ENCODE measurements around the gene SFXN4. TPM values are rescaled to one million over a fixed set of nuclear protein-coding genes. Genes with fewer than 3 reads are reported as not detected.
A peak's percentile ranks its signal among the peaks of the same experiment; 100 is the strongest.

SFXN4 gene
- total and polyA plus RNA-seq, 12 donors: 31.0 to 135 (median 51.2) TPM

GRCh38 chr10:119198438-119198837 lies 32.9 kb upstream of the SFXN4 start:
- DNase-seq: peak in 2 of 7 donors; percentile 38 to 50
- intact Hi-C loops (cut with DNase I): loop anchor here in 1 of 2 donors (2.0 kb wide), 1 partner anchor 246 kb away; no protein-coding TSS in a partner anchor
- Histone ChIP-seq H3K36me3 (replicated peaks in 1 of 2) (no peaks in the 10 kb centered on the region), H3K27me3 (no peaks in the 10 kb centered on the region), H3K9me3 (replicated peaks in 1 of 3) (no peaks in the 10 kb centered on the region), H3K27ac (no peak overlapping the region), H3K4me1 (replicated peaks in 1 of 2) (no peaks in the 10 kb centered on the region), H3K4me3 (no peak overlapping the region)
- TF ChIP-seq POLR2A (IDR thresholded peaks at IDR 0.05) (no peak), CTCF (IDR thresholded peaks at IDR 0.05) (peak in 4 of 6 experiments; percentile 17 to 35 (median 31))
- 37 to 60% (median 50%) methylated on average over 7 of the region's 7 CpGs for WGBS, 4 donors

GRCh38 chr10:119197921-119198320 lies 32.4 kb upstream of the SFXN4 start:
- WGBS, 4 donors: 48 to 70% (median 57%) methylated on average over 4 of the region's 4 CpGs
- H3K4me3 ChIP-seq: no peak overlapping the region

GRCh38 chr10:119191881-119192280 lies 26.4 kb upstream of the SFXN4 start:
- no peak for DNase-seq
- intact Hi-C loops (cut with DNase I): no loop called here
- H3K27ac ChIP-seq: no peak overlapping the region
- no peaks in the 10 kb centered on the region for H3K27me3 ChIP-seq
- H3K36me3 ChIP-seq (replicated peaks in 1 of 2): no peaks in the 10 kb centered on the region
- H3K4me1 ChIP-seq (replicated peaks in 1 of 2): no peaks in the 10 kb centered on the region
- TF ChIP-seq CTCF (IDR thresholded peaks at IDR 0.05) (no peak), POLR2A (IDR thresholded peaks at IDR 0.05) (no peak)
- 54 to 80% (median 62%) methylated on average over 4 of the region's 4 CpGs for WGBS, 4 donors
- H3K9me3 ChIP-seq (replicated peaks in 1 of 3): no peaks in the 10 kb centered on the region
- H3K4me3 ChIP-seq: no peak overlapping the region

More at GRCh38 chr10:119197921-119198320, 32.4 kb upstream of the SFXN4 start:
- Histone ChIP-seq H3K36me3 (replicated peaks in 1 of 2) (no peaks in the 10 kb centered on the region), H3K27ac (no peak overlapping the region), H3K9me3 (replicated peaks in 1 of 3) (no peaks in the 10 kb centered on the region), H3K27me3 (no peaks in the 10 kb centered on the region), H3K4me1 (replicated peaks in 1 of 2) (no peaks in the 10 kb centered on the region)
- no peak for DNase-seq
- intact Hi-C loops (cut with DNase I): loop anchor here in 1 of 2 donors (2.0 kb wide), 1 partner anchor 247 kb away; no protein-coding TSS in a partner anchor
- TF ChIP-seq POLR2A (IDR thresholded peaks at IDR 0.05) (no peak), CTCF (IDR thresholded peaks at IDR 0.05) (no peak)

GRCh38 chr10:119190954-119191785 lies 25.7 kb upstream of the SFXN4 start:
- Histone ChIP-seq H3K4me1 (replicated peaks in 1 of 2) (no peaks in the 10 kb centered on the region), H3K9me3 (replicated peaks in 1 of 3) (no peaks in the 10 kb centered on the region), H3K27ac (no peak overlapping the region), H3K36me3 (replicated peaks in 1 of 2) (no peaks in the 10 kb centered on the region), H3K4me3 (no peak overlapping the region), H3K27me3 (no peaks in the 10 kb centered on the region)
- no peak for TF ChIP-seq POLR2A (IDR thresholded peaks at IDR 0.05)
- no peak for TF ChIP-seq CTCF (IDR thresholded peaks at IDR 0.05)
- intact Hi-C loops (cut with DNase I): no loop called here
- 56 to 63% (median 58%) methylated on average over 5 of the region's 5 CpGs for WGBS, 4 donors
- no peak for DNase-seq

Measured in adrenal gland (tissue), 12 donors.